HG03432 (cell line): ENCODE results near the gene TMEM61.

ENCODE experiments used
- ATAC-seq: cut with Tn5 transposase; IDR thresholded peaks from one replicate; pipeline ENCODE4 v1.9.1; 2021; ENCODE audit warnings: mild to moderate bottlenecking, moderate library complexity; ENCODE audit not compliant: unreplicated experiment

TMEM61 gene

GRCh38 chr1:55037733-55038551 lies 57.5 kb downstream of the TMEM61 start:
- no peak for ATAC-seq

- ATAC-seq, result no peak
Observed at GRCh38 chr1:55038552-55038838, 58.1 kb downstream of the TMEM61 start.

- no peak for ATAC-seq
Observed at GRCh38 chr1:55038974-55039341, 58.5 kb downstream of the TMEM61 start.

DNA sequence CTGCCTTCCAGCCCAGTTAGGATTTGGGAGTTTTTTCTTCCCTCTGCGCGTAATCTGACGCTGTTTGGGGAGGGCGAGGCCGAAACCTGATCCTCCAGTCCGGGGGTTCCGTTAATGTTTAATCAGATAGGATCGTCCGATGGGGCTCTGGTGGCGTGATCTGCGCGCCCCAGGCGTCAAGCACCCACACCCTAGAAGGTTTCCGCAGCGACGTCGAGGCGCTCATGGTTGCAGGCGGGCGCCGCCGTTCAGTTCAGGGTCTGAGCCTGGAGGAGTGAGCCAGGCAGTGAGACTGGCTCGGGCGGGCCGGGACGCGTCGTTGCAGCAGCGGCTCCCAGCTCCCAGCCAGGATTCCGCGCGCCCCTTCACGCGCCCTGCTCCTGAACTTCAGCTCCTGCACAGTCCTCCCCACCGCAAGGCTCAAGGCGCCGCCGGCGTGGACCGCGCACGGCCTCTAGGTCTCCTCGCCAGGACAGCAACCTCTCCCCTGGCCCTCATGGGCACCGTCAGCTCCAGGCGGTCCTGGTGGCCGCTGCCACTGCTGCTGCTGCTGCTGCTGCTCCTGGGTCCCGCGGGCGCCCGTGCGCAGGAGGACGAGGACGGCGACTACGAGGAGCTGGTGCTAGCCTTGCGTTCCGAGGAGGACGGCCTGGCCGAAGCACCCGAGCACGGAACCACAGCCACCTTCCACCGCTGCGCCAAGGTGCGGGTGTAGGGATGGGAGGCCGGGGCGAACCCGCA lies 59.1 kb downstream of the TMEM61 start, which contains the start of gene PCSK9:
Gene PCSK9 (plus strand): TSS at position 207 of the 741 bp plus-strand sequence. CDS start 290 bp downstream, at position 497.
- no peak for ATAC-seq

GRCh38 chr1:55040083-55040932 lies 59.9 kb downstream of the TMEM61 start:
- no peak for ATAC-seq

DNA sequence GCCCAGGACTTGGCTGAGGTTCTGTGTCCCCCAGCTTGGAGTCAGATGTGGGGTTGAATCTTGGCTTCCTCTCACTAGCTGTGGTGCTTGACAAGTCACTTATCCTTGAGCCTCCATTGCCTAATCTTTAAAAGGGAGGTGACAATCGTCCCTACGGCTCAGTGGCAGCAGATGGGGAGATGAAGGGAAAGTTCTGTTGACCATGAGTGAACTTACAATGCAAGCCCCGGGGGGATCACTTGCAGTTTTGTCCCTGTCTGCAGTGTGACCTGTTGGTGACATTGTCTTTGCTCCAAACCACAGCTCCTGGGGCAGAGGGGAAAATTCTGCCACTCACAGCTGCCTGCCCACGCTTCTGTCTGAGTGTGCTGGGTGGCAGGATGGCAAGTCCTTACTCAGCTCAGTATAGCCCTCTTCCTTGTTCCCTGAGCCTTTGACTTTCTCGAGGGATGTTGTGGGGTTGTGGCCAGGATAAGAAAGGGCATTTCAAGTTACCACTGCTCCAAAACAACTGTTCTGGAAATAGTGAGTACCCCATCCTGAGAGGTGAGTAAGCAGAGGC lies 60.6 kb downstream of the TMEM61 start:
- no peak for ATAC-seq

DNA sequence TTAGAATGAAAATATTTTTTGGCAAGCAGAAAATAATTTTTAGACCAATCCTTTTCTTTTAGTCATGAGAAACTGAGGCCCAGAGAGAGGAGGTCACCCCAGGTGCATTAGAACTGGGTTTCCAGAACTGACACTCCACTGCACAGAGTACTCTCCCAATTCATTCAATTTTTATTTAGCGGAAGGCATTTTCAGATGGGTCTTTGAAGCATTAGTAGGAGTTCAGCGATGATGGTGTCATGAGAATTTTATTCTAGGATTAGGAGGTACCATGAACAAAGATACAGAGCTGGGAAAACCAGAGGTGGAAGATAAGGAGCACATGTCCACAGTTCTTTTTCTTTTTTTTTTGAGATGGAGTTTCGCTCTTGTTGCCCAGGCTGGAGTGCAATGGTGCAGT lies 61.2 kb downstream of the TMEM61 start:
- no peak for ATAC-seq
